Spinal cord (tissue), 10 donors: Measurements from ENCODE around the gene NPHP4. TPM values are rescaled to one million over a fixed set of nuclear protein-coding genes. Genes with fewer than 3 reads are reported as not detected.
"Not testable (repeated sequence)": the region's sequence is repeated elsewhere in the genome, so short reads cannot be mapped to it uniquely, and the experiment has no call there.

Experiments used
- DNase-seq, 6 donors: peaks; one replicate each; pipeline versions ENCODE4 v3.0.0 to v3.0.0-alpha.2; 2013 to 2015; ENCODE audit warnings: low spot score in 6 of 6, low read depth in 4 of 6
- H3K27ac ChIP-seq: one replicate; pipeline ENCODE4 v1.5.1; 2013; ENCODE audit warnings: low read depth, low read length, control low read depth
- H3K27me3 ChIP-seq: one replicate; pipeline ENCODE4 v1.6.1; 2013; ENCODE audit warnings: low read length; ENCODE audit not compliant: control insufficient read depth, insufficient read depth
- H3K36me3 ChIP-seq: one replicate; pipeline ENCODE4 v1.6.1; 2013; ENCODE audit warnings: low read length; ENCODE audit not compliant: control insufficient read depth, insufficient read depth
- H3K4me1 ChIP-seq: one replicate; pipeline ENCODE4 v1.6.1; 2013; ENCODE audit warnings: low read length; ENCODE audit not compliant: control insufficient read depth, insufficient read depth
- H3K4me3 ChIP-seq: one replicate; pipeline ENCODE4 v1.5.1; 2013; ENCODE audit warnings: low read depth, low read length, control low read depth
- H3K9me3 ChIP-seq: one replicate; pipeline ENCODE4 v1.6.1; 2013; ENCODE audit warnings: low read length; ENCODE audit not compliant: control insufficient read depth, insufficient read depth
- WGBS: methylation state at CpG from one replicate; pipeline ENCODE4 v1.1.5; 2013; ENCODE audit warnings: missing lambda C conversion rate; ENCODE audit not compliant: insufficient coverage; 5-methylcytosine and 5-hydroxymethylcytosine counted together
- polyA plus RNA-seq, 2 donors: library from polyadenylated mRNA; unstranded; fragments of 120-200 nt; gene quantifications; one replicate each; pipeline ENCODE4 v1.2.1, GENCODE V29; 2013; ENCODE audit not compliant: insufficient read length in 2 of 2
- total RNA-seq, 2 donors: library from RNA; depleted of rRNA in 1 of 2; stranded (reverse); fragments of 120-200 nt in 1 of 2; fragments of >200 nt in 1 of 2; gene quantifications; one replicate each; pipeline versions ENCODE4 v1.2.3 to v1.2.4, GENCODE V29; 2013 to 2014
- donor health status: healthy.

Gene NPHP4
- total and polyA plus RNA-seq, 4 donors = 8.0 to 19.2 (median 13.3) TPM

DNA sequence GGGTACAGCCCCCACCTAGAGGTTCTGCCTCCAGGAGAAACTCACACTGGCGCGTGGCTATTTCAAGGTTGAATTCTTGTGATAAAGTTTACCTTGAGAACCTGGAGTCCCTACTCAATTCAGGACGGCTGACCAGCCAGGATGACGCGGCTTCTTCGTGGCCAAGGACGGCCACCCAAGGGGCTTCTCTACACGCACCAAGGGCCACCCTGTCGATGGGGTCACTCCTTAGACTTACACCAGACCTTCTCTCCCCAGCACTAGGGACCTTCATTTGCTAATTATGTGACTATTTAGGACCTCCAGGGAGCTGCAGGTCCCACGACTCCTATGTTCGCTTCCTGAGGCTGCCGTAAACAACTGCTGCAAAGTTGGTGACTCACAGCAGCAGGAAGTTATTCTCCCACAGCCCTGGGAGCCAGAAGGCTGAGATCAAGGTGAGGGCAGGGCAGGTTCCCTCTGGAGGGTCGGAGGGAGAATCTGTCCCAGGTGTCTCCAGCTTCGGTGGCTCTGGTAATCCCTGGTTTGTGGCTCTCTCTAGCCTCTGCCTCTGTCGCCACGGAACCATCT, 135.9 kb downstream of the NPHP4 start:
- Histone ChIP-seq H3K4me3 (no peak overlapping the region), H3K27me3 (no peaks in the 10 kb centered on the region), H3K36me3 (peaks cover 48% of the 10 kb centered on the region), H3K4me1 (peaks cover 16% of the 10 kb centered on the region), H3K27ac (no peak overlapping the region), H3K9me3 (no peaks in the 10 kb centered on the region)
- DNase-seq = no peak
- 88% methylated on average over 11 of the region's 16 CpGs for WGBS

DNA sequence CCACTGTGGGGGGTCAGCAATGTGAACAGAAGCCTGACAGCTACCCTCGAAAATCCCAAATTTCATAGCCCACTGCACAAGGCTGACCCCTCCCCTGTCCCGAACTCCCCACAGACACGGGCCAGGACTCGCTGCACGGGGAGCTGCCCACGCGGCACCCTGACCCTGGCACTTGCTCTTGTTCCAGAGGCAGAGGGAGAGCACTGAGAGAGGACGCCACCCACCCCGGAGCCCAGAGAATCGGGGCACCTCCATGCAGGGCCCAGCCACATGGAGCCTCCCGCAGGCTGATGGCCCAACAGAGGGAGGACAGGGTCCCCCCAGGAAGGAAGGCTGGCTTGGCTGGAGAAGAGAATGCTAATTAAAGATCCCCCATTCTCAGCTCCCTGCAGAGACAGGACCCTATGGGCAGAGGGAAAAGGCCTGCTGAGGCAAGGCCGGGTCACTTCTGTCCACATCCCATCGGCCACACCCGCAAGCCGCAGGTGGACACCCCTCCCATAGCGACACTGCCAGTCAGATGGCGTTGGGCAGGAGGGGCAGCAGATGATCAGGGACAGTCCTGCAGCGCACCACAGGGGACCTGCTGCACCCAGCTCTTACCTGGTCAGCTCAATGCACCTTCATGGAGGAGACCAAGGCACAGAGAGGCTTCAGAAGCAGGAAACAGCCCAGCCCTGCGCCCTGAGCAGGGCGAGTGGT, 136.9 kb downstream of the NPHP4 start:
- no peaks in the 10 kb centered on the region for H3K9me3 ChIP-seq
- WGBS = 92% methylated on average over 18 of the region's 20 CpGs

DNA sequence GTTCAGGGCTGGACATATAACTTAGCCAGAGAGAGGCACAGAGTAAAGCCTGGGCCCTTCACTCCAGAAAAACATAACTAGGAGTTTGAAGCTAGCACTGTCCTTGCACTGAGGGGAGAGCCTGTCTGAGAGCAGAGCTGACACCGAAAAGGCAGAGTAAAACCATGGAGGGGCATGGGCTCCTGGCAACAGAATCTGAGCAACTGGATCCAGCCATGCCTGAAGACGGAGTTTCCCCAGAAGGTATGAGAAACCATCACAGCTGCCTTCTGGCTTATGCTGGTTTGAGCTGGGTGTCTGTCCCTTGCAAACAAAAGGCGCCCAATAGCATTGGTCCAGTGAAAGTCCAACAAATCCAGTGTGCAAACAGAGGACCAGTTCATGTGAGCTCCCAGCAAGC, 137.5 kb downstream of the NPHP4 start:
- DNase-seq = no peak
- H3K27me3 ChIP-seq = no peaks in the 10 kb centered on the region
- H3K9me3 ChIP-seq = no peaks in the 10 kb centered on the region
- H3K4me3 ChIP-seq = no peak overlapping the region
- no peak overlapping the region for H3K27ac ChIP-seq
- peaks cover 38% of the 10 kb centered on the region for H3K36me3 ChIP-seq
- WGBS = 95% methylated on average over 3 of the region's 3 CpGs
- peaks cover 16% of the 10 kb centered on the region for H3K4me1 ChIP-seq

More for the DNA sequence above, 136.9 kb downstream of the NPHP4 start:
- no peak for DNase-seq
- H3K27ac ChIP-seq = no peak overlapping the region
- no peak overlapping the region for H3K4me3 ChIP-seq
- peaks cover 16% of the 10 kb centered on the region for H3K4me1 ChIP-seq
- no peaks in the 10 kb centered on the region for H3K27me3 ChIP-seq
- H3K36me3 ChIP-seq = peaks cover 44% of the 10 kb centered on the region

- H3K36me3 ChIP-seq = peaks cover 30% of the 10 kb centered on the region
- WGBS = no CpG with 5 or more reads among the region's 5 CpGs
- H3K4me3 ChIP-seq, H3K27ac ChIP-seq, H3K27me3 ChIP-seq, H3K9me3 ChIP-seq, DNase-seq: not testable (repeated sequence)
- H3K4me1 ChIP-seq = peaks cover 21% of the 10 kb centered on the region
Observed at GRCh38 chr1:5853858-5854257, 138.4 kb downstream of the NPHP4 start.

GRCh38 chr1:5850503-5850902, 141.7 kb downstream of the NPHP4 start:
- peaks cover 17% of the 10 kb centered on the region for H3K4me1 ChIP-seq
- no peak overlapping the region for H3K27ac ChIP-seq
- 85% methylated on average over 4 of the region's 8 CpGs for WGBS
- no peak overlapping the region for H3K4me3 ChIP-seq
- no peak for DNase-seq
- H3K36me3 ChIP-seq = peaks cover 6% of the 10 kb centered on the region
- no peaks in the 10 kb centered on the region for H3K9me3 ChIP-seq
- H3K27me3 ChIP-seq = no peaks in the 10 kb centered on the region

- Histone ChIP-seq H3K27me3 (no peaks in the 10 kb centered on the region), H3K4me1 (peaks cover 17% of the 10 kb centered on the region), H3K9me3 (no peaks in the 10 kb centered on the region), H3K4me3 (no peak overlapping the region), H3K36me3 (peaks cover 2% of the 10 kb centered on the region), H3K27ac (no peak overlapping the region)
- WGBS = 71% methylated on average over 4 of the region's 4 CpGs
- no peak for DNase-seq
Observed at GRCh38 chr1:5849550-5849949, 142.7 kb downstream of the NPHP4 start.

GRCh38 chr1:5847013-5847659, 145.1 kb downstream of the NPHP4 start:
- no peaks in the 10 kb centered on the region for H3K27me3 ChIP-seq
- H3K36me3 ChIP-seq = no peaks in the 10 kb centered on the region
- no peak overlapping the region for H3K4me3 ChIP-seq
- no peak overlapping the region for H3K27ac ChIP-seq
- H3K4me1 ChIP-seq = peaks cover 29% of the 10 kb centered on the region
- WGBS = 40% methylated on average over 27 of the region's 27 CpGs
- no peaks in the 10 kb centered on the region for H3K9me3 ChIP-seq
- peak in 2 of 6 donors; percentile 14 to 61 for DNase-seq

GRCh38 chr1:5845376-5845775, 146.8 kb downstream of the NPHP4 start:
- H3K4me3 ChIP-seq = no peak overlapping the region
- no peaks in the 10 kb centered on the region for H3K9me3 ChIP-seq
- H3K27ac ChIP-seq = no peak overlapping the region
- WGBS = 81% methylated on average over 5 of the region's 5 CpGs
- H3K27me3 ChIP-seq = no peaks in the 10 kb centered on the region
- no peaks in the 10 kb centered on the region for H3K36me3 ChIP-seq
- H3K4me1 ChIP-seq = peaks cover 35% of the 10 kb centered on the region
- no peak for DNase-seq

- Histone ChIP-seq H3K4me1 (peaks cover 45% of the 10 kb centered on the region), H3K4me3 (no peak overlapping the region), H3K27me3 (no peaks in the 10 kb centered on the region), H3K9me3 (no peaks in the 10 kb centered on the region), H3K36me3 (no peaks in the 10 kb centered on the region), H3K27ac (no peak overlapping the region)
- WGBS = 76% methylated on average over 14 of the region's 14 CpGs
- no peak for DNase-seq
Observed at GRCh38 chr1:5844442-5844841, 147.8 kb downstream of the NPHP4 start.
